Measurements from ENCODE around the gene DEFB118.
"Not testable (repeated sequence)": the region's sequence is repeated elsewhere in the genome, so short reads cannot be mapped to it uniquely, and the experiment has no call there.

DNA sequence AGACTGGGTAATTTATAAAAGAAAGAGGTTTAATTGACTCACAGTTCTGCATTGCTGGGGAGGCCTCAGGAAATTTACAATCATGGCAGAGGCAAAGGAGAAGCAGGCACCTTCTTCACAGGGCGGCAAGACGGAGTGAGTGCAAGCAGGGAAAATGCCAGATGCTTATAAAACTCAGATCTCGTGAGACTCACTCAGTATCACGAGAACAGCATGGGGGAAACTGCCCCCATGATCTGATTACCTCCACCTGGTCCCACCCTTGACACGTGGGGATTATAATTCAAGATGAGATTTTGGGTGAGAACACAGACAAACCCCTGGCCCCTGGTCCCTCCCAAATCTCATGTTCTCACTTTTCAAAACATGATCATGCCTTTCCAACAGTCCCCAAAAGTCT is 4.1 kb upstream of the DEFB118 start:
- TF ChIP-seq, protein P1, sequence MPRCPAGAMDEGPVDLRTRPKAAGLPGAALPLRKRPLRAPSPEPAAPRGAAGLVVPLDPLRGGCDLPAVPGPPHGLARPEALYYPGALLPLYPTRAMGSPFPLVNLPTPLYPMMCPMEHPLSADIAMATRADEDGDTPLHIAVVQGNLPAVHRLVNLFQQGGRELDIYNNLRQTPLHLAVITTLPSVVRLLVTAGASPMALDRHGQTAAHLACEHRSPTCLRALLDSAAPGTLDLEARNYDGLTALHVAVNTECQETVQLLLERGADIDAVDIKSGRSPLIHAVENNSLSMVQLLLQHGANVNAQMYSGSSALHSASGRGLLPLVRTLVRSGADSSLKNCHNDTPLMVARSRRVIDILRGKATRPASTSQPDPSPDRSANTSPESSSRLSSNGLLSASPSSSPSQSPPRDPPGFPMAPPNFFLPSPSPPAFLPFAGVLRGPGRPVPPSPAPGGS (IDR thresholded peaks at IDR 0.05; ENCODE audit: borderline replicate concordance, insufficient read depth, low read depth, low read length, poor library complexity, severe bottlenecking): not testable (repeated sequence)
- TF ChIP-seq, protein P2, sequence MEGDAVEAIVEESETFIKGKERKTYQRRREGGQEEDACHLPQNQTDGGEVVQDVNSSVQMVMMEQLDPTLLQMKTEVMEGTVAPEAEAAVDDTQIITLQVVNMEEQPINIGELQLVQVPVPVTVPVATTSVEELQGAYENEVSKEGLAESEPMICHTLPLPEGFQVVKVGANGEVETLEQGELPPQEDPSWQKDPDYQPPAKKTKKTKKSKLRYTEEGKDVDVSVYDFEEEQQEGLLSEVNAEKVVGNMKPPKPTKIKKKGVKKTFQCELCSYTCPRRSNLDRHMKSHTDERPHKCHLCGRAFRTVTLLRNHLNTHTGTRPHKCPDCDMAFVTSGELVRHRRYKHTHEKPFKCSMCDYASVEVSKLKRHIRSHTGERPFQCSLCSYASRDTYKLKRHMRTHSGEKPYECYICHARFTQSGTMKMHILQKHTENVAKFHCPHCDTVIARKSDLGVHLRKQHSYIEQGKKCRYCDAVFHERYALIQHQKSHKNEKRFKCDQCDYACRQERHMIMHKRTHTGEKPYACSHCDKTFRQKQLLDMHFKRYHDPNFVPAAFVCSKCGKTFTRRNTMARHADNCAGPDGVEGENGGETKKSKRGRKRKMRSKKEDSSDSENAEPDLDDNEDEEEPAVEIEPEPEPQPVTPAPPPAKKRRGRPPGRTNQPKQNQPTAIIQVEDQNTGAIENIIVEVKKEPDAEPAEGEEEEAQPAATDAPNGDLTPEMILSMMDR (IDR thresholded peaks at IDR 0.05 in 2 of 3, conservative IDR thresholded peaks at IDR 0.05 in 1 of 3; ENCODE audit: control insufficient read depth in 2 of 3, extremely low read depth in 1 of 3, insufficient read depth in 1 of 3, low read depth in 3 of 3, low read length in 3 of 3): not testable (repeated sequence)
- not testable (repeated sequence) for TF ChIP-seq FOXM1 (IDR thresholded peaks at IDR 0.05; ENCODE audit: low read depth, low read length); CHD2 (IDR thresholded peaks at IDR 0.05; ENCODE audit: borderline replicate concordance, low read depth, low read length); NFYB (IDR thresholded peaks at IDR 0.05; ENCODE audit: insufficient read depth, low read depth, low read length); ZNF274 (IDR thresholded peaks at IDR 0.05; ENCODE audit: insufficient read depth, insufficient read length); EED (IDR thresholded peaks at IDR 0.05; ENCODE audit: low read depth); ZNF622 (IDR thresholded peaks at IDR 0.05)
- TF ChIP-seq, protein P3, sequence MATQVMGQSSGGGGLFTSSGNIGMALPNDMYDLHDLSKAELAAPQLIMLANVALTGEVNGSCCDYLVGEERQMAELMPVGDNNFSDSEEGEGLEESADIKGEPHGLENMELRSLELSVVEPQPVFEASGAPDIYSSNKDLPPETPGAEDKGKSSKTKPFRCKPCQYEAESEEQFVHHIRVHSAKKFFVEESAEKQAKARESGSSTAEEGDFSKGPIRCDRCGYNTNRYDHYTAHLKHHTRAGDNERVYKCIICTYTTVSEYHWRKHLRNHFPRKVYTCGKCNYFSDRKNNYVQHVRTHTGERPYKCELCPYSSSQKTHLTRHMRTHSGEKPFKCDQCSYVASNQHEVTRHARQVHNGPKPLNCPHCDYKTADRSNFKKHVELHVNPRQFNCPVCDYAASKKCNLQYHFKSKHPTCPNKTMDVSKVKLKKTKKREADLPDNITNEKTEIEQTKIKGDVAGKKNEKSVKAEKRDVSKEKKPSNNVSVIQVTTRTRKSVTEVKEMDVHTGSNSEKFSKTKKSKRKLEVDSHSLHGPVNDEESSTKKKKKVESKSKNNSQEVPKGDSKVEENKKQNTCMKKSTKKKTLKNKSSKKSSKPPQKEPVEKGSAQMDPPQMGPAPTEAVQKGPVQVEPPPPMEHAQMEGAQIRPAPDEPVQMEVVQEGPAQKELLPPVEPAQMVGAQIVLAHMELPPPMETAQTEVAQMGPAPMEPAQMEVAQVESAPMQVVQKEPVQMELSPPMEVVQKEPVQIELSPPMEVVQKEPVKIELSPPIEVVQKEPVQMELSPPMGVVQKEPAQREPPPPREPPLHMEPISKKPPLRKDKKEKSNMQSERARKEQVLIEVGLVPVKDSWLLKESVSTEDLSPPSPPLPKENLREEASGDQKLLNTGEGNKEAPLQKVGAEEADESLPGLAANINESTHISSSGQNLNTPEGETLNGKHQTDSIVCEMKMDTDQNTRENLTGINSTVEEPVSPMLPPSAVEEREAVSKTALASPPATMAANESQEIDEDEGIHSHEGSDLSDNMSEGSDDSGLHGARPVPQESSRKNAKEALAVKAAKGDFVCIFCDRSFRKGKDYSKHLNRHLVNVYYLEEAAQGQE (IDR thresholded peaks at IDR 0.05; ENCODE audit: low read depth, low read length): not testable (repeated sequence)

Data from GM12878 (cell line).